IMR-90 (cell line): ENCODE measurements around the gene STXBP6. TPM values are rescaled to one million over a fixed set of nuclear protein-coding genes. Genes with fewer than 3 reads are reported as not detected.
A peak's percentile ranks its signal among the peaks of the same experiment; 100 is the strongest.

Source experiments
- ATAC-seq: fragments of 200-7000 bp; cut with Tn5 transposase; 2 replicates; pipeline ENCODE4 v1.9.1; 2020; ENCODE audit warnings: low read depth, mild to moderate bottlenecking, moderate library complexity
- BruUV-seq: library from RNA; stranded (reverse); fragments of 400-500 nt; replicated peaks from 2 replicates; lab custom pipeline; 2021; lab: Mats Ljungman, UMichigan
- CTCF ChIA-PET: fragments of 300-600 bp; formaldehyde crosslinking; extraction: SDS; loops from one replicate; lab custom pipeline; 2021; ENCODE audit warnings: antibody characterized with exemption; lab: Yijun Ruan, JAX
- POLR2A ChIA-PET: fragments of 300-600 bp; sonication (Branson Sonifier 250); formaldehyde crosslinking; loops from one replicate; lab custom pipeline; 2022; ENCODE audit warnings: antibody characterized with exemption; ENCODE audit not compliant: unreplicated experiment; lab: Charles Lee
- DNase-seq: peaks from one replicate; pipeline ENCODE4 v3.0.0; 2013
- H2AFZ ChIP-seq: replicated peaks from 2 replicates; pipeline ENCODE3; 2013; ENCODE audit warnings: low read length, mild to moderate bottlenecking; ENCODE audit not compliant: poor library complexity
- H2AK5ac ChIP-seq: 2 replicates; pipeline ENCODE4 v1.6.1; 2013; ENCODE audit warnings: low read depth, low read length, inconsistent platforms
- H2AK9ac ChIP-seq: replicated peaks from 2 replicates; pipeline ENCODE3; 2013; ENCODE audit warnings: mild to moderate bottlenecking, low read depth, low read length, moderate library complexity; ENCODE audit not compliant: poor library complexity
- H2BK120ac ChIP-seq: 2 replicates; pipeline ENCODE4 v1.6.1; 2013; ENCODE audit warnings: low read depth, low read length, inconsistent platforms
- H2BK15ac ChIP-seq: 3 replicates; pipeline ENCODE4 v1.6.1; 2013; ENCODE audit warnings: low read depth, low read length, inconsistent platforms
- H2BK20ac ChIP-seq: 2 replicates; pipeline ENCODE4 v1.6.1; 2013; ENCODE audit warnings: low read depth, mild to moderate bottlenecking, inconsistent platforms, low read length, moderate library complexity
- H2BK5ac ChIP-seq: 2 replicates; pipeline ENCODE4 v1.6.1; 2013; ENCODE audit warnings: mild to moderate bottlenecking, low read depth, low read length, inconsistent platforms; ENCODE audit not compliant: poor library complexity, severe bottlenecking
- H3K14ac ChIP-seq: replicated peaks from 2 replicates; pipeline ENCODE4 v1.6.1; 2013; ENCODE audit warnings: low read depth, low read length, inconsistent platforms
- H3K18ac ChIP-seq: 2 replicates; pipeline ENCODE4 v1.6.1; 2013; ENCODE audit warnings: low read depth, low read length, control low read depth
- H3K23ac ChIP-seq: 2 replicates; pipeline ENCODE4 v1.6.1; 2013; ENCODE audit warnings: low read depth, low read length, inconsistent platforms
- H3K27ac ChIP-seq: 2 replicates; pipeline ENCODE4 v1.5.1; 2013; ENCODE audit warnings: mild to moderate bottlenecking, control low read depth, low read length; ENCODE audit not compliant: insufficient read depth
- H3K27me3 ChIP-seq: 2 replicates; pipeline ENCODE4 v1.6.1; 2013; ENCODE audit warnings: low read length; ENCODE audit not compliant: control insufficient read depth, insufficient read depth
- H3K36me3 ChIP-seq: 2 replicates; pipeline ENCODE4 v1.6.1; 2013; ENCODE audit warnings: low read length, mixed read lengths; ENCODE audit not compliant: control insufficient read depth, insufficient read depth
- H3K4ac ChIP-seq: 2 replicates; pipeline ENCODE4 v1.6.1; 2013; ENCODE audit warnings: low read depth, low read length, inconsistent platforms
- H3K4me1 ChIP-seq: 2 replicates; pipeline ENCODE4 v1.6.1; 2013; ENCODE audit warnings: low read length, mixed read lengths; ENCODE audit not compliant: control insufficient read depth, insufficient read depth
- H3K4me2 ChIP-seq: 2 replicates; pipeline ENCODE4 v1.6.1; 2013; ENCODE audit warnings: low read depth, mild to moderate bottlenecking, control low read depth, low read length, moderate library complexity
- H3K4me3 ChIP-seq: 2 replicates; pipeline ENCODE4 v1.5.1; 2013; ENCODE audit warnings: low read depth, mild to moderate bottlenecking, control low read depth, low read length, moderate library complexity; ENCODE audit not compliant: insufficient read depth
- H3K56ac ChIP-seq: 2 replicates; pipeline ENCODE4 v1.6.1; 2013; ENCODE audit warnings: low read length, inconsistent platforms; ENCODE audit not compliant: insufficient read depth; ENCODE audit errors: extremely low read depth
- H3K79me1 ChIP-seq, 2 experiments: 2 replicates each; pipeline ENCODE4 v1.6.1; 2013; ENCODE audit warnings: low read length in 2 of 2, inconsistent platforms in 1 of 2, low read depth in 1 of 2
- H3K9ac ChIP-seq: 2 replicates; pipeline ENCODE4 v1.6.1; 2013; ENCODE audit warnings: low read depth, low read length, control low read depth
- H3K9me1 ChIP-seq: 2 replicates; pipeline ENCODE4 v1.6.1; 2013; ENCODE audit warnings: low read length, inconsistent platforms; ENCODE audit not compliant: insufficient read depth
- H3K9me3 ChIP-seq: 2 replicates; pipeline ENCODE4 v1.6.1; 2013; ENCODE audit warnings: low read length; ENCODE audit not compliant: control insufficient read depth, insufficient read depth
- H4K20me1 ChIP-seq: 2 replicates; pipeline ENCODE4 v1.6.1; 2013; ENCODE audit warnings: low read length, inconsistent platforms; ENCODE audit not compliant: insufficient read depth
- H4K5ac ChIP-seq: 2 replicates; pipeline ENCODE4 v1.6.1; 2013; ENCODE audit warnings: mild to moderate bottlenecking, low read depth, low read length, control low read depth
- H4K8ac ChIP-seq, 2 experiments: 2 replicates each; pipeline ENCODE4 v1.6.1; 2013; ENCODE audit warnings: low read depth in 2 of 2, low read length in 2 of 2, control low read depth in 1 of 2, inconsistent platforms in 1 of 2
- H4K91ac ChIP-seq: 2 replicates; pipeline ENCODE4 v1.6.1; 2013; ENCODE audit warnings: low read depth, low read length, inconsistent platforms; ENCODE audit not compliant: insufficient read depth
- BHLHE40 ChIP-seq: fragments of 150-350 bp; IDR thresholded peaks from 2 replicates; pipeline ENCODE4 v1.6.1; 2016; ENCODE audit warnings: mild to moderate bottlenecking, low read depth, low read length
- CEBPB ChIP-seq: IDR thresholded peaks from 2 replicates; pipeline ENCODE4 v1.6.1; 2012; ENCODE audit warnings: low read depth, low read length, improper control_type of control experiment
- CHD1 ChIP-seq: IDR thresholded peaks from 2 replicates; pipeline ENCODE4 v1.6.1; 2012; ENCODE audit warnings: low read depth, low read length, improper control_type of control experiment
- FOS ChIP-seq: fragments of 150-350 bp; IDR thresholded peaks from 2 replicates; pipeline ENCODE4 v1.6.1; 2016; ENCODE audit warnings: low read depth, low read length
- MAFK ChIP-seq: IDR thresholded peaks from 2 replicates; pipeline ENCODE4 v1.6.1; 2012; ENCODE audit warnings: low read depth, low read length, improper control_type of control experiment
- MAZ ChIP-seq: IDR thresholded peaks from 2 replicates; pipeline ENCODE4 v1.6.1; 2012; ENCODE audit warnings: low read depth, mild to moderate bottlenecking, low read length, improper control_type of control experiment, moderate library complexity, borderline replicate concordance
- MXI1 ChIP-seq: IDR thresholded peaks from 2 replicates; pipeline ENCODE4 v1.6.1; 2012; ENCODE audit warnings: low read depth, mild to moderate bottlenecking, low read length, moderate library complexity, borderline replicate concordance
- NFE2L2 ChIP-seq: fragments of 150-350 bp; IDR thresholded peaks from 2 replicates; pipeline ENCODE4 v1.6.1; 2016; ENCODE audit warnings: low read depth, mild to moderate bottlenecking, low read length
- POLR2A ChIP-seq: IDR thresholded peaks from 2 replicates; pipeline ENCODE4 v1.6.1; 2012; ENCODE audit warnings: mild to moderate bottlenecking, low read depth, low read length
- RAD21 ChIP-seq: IDR thresholded peaks from 2 replicates; pipeline ENCODE4 v1.6.1; 2012; ENCODE audit warnings: low read length, improper control_type of control experiment
- RCOR1 ChIP-seq: IDR thresholded peaks from 2 replicates; pipeline ENCODE4 v1.6.1; 2012; ENCODE audit warnings: mild to moderate bottlenecking, low read length, improper control_type of control experiment; ENCODE audit not compliant: insufficient replicate concordance
- RFX5 ChIP-seq: IDR thresholded peaks from 2 replicates; pipeline ENCODE4 v1.8.0; 2012; ENCODE audit warnings: low read depth, mild to moderate bottlenecking, low read length, moderate library complexity
- SMC3 ChIP-seq: fragments of 150-350 bp; IDR thresholded peaks from 2 replicates; pipeline ENCODE4 v1.6.1; 2016; ENCODE audit warnings: low read depth, mild to moderate bottlenecking, antibody characterized with exemption, low read length, moderate library complexity
- WGBS, 2 experiments: methylation state at CpG; one replicate each; pipeline versions ENCODE4 v1.1.5 to v1.1.7; 2013; ENCODE audit warnings: missing lambda C conversion rate in 2 of 2; ENCODE audit not compliant: insufficient read length in 1 of 2; ENCODE audit errors: extremely low coverage in 2 of 2; 5-methylcytosine and 5-hydroxymethylcytosine counted together
- dilution Hi-C: fragments of 300-500 bp; cut with HindIII; formaldehyde crosslinking; loops from one replicate; pipeline ENCODE4 v1.14.3; 2018; ENCODE audit warnings: low sequenced_read_pairs; ENCODE audit not compliant: unreplicated experiment
- in situ Hi-C: fragments of 300-500 bp; cut with MboI; formaldehyde crosslinking; loops from 3 replicates; pipeline ENCODE4 v1.14.3; 2019; ENCODE audit warnings: low sequenced_read_pairs, inconsistent platforms, mixed read lengths
- intact Hi-C: fragments of 100-400 bp; cut with micrococcal nuclease; formaldehyde crosslinking; loops from 2 replicates; pipeline ENCODE4 v1.10.0; 2022
- polyA plus RNA-seq, 3 experiments: library from polyadenylated mRNA; depleted of rRNA; stranded (reverse); fragments of >200 nt; gene quantifications; 2 replicates each; pipeline ENCODE4 v1.2.3, GENCODE V29; 2012; ENCODE audit warnings: low replicate concordance in 1 of 3
- total RNA-seq: library from RNA; depleted of rRNA; stranded (reverse); fragments of >200 nt; gene quantifications from 2 replicates; pipeline ENCODE4 v1.2.3, GENCODE V29; 2012
- TF ChIP-seq, protein P1 (sequence below): fragments of 150-350 bp; IDR thresholded peaks from 2 replicates; pipeline ENCODE4 v1.6.1; 2017; ENCODE audit warnings: mild to moderate bottlenecking, antibody characterized with exemption, low read length, low read depth
- TF ChIP-seq, protein P2 (sequence below): fragments of 150-350 bp; IDR thresholded peaks from 2 replicates; pipeline ENCODE4 v1.6.1; 2016; ENCODE audit warnings: low read depth, mild to moderate bottlenecking, low read length, moderate library complexity, borderline replicate concordance
- TF ChIP-seq, protein P3 (sequence below): conservative IDR thresholded peaks from 2 replicates; pipeline ENCODE4 v1.5.1; 2012; ENCODE audit warnings: mild to moderate bottlenecking, low read depth, low read length, improper control_type of control experiment

STXBP6 gene
- total and polyA plus RNA-seq, 2 of the 4 experiments (the other 2 are of a cell fraction) = 14.2 to 14.3 TPM

DNA sequence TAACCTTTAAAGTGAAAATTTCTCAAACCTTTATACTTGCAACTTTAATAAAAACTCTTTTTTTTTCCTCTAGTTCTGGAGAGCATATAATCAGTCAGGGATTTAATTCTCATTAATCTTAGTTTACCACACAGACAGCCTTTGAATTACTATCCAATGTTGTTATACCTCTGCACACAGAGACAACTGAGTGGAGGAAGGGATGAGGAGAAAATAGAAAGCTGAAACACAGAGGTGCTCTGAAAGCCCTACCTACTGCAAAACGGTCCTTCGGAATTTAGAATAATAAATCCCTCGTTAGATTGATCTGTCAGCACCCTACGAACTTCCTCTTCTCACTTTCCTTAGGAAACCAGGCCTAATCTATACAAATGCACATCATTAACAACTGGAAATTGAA is 122.1 kb downstream of the STXBP6 start:
- no peak overlapping the region for H2AK9ac ChIP-seq
- H2BK5ac ChIP-seq = no peak overlapping the region
- H3K27ac ChIP-seq = no peak overlapping the region
- H2BK15ac ChIP-seq = no peak overlapping the region
- H3K4ac ChIP-seq = no peak overlapping the region
- H3K4me2 ChIP-seq = no peak overlapping the region
- H3K18ac ChIP-seq = peak overlapping the region; percentile 29; the same call in 1 of the 2 replicates
- H4K91ac ChIP-seq = no peak overlapping the region
- H4K8ac ChIP-seq = no peak overlapping the region
- no peaks in the 10 kb centered on the region for H3K4me1 ChIP-seq
- H3K9me1 ChIP-seq = no peaks in the 10 kb centered on the region; the same call in 1 of the 2 replicates
- H3K27me3 ChIP-seq = no peaks in the 10 kb centered on the region
- no peak overlapping the region for H3K56ac ChIP-seq
- no TSS peak for BruUV-seq
- no peaks in the 10 kb centered on the region for H3K36me3 ChIP-seq
- H2AFZ ChIP-seq = no peak overlapping the region
- CTCF ChIA-PET = no interaction called here
- H4K5ac ChIP-seq = no peak overlapping the region
- no peaks in the 10 kb centered on the region for H4K20me1 ChIP-seq
- ATAC-seq (no peak), DNase-seq (no peak)
- no peak overlapping the region for H3K14ac ChIP-seq
- WGBS, 2 experiments = no CpG with 5 or more reads among the region's 4 CpGs
- H3K9ac ChIP-seq = no peak overlapping the region
- no peak overlapping the region for H2BK120ac ChIP-seq
- H2BK20ac ChIP-seq = no peak overlapping the region
- H3K9me3 ChIP-seq = no peaks in the 10 kb centered on the region
- no peak overlapping the region for H2AK5ac ChIP-seq
- intact Hi-C loops = no loop called here
- in situ Hi-C loops = no loop called here
- no peaks in the 10 kb centered on the region for H3K79me1 ChIP-seq
- dilution Hi-C loops = no loop called here
- TF ChIP-seq, protein P1, sequence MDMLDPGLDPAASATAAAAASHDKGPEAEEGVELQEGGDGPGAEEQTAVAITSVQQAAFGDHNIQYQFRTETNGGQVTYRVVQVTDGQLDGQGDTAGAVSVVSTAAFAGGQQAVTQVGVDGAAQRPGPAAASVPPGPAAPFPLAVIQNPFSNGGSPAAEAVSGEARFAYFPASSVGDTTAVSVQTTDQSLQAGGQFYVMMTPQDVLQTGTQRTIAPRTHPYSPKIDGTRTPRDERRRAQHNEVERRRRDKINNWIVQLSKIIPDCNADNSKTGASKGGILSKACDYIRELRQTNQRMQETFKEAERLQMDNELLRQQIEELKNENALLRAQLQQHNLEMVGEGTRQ = no peak
- TF ChIP-seq MXI1 (no peak), NFE2L2 (no peak), RCOR1 (no peak), MAZ (no peak), MAFK (no peak), FOS (no peak), CHD1 (no peak), RAD21 (no peak), BHLHE40 (no peak), SMC3 (no peak), RFX5 (no peak), POLR2A (no peak), CEBPB (no peak)
- TF ChIP-seq, protein P2, sequence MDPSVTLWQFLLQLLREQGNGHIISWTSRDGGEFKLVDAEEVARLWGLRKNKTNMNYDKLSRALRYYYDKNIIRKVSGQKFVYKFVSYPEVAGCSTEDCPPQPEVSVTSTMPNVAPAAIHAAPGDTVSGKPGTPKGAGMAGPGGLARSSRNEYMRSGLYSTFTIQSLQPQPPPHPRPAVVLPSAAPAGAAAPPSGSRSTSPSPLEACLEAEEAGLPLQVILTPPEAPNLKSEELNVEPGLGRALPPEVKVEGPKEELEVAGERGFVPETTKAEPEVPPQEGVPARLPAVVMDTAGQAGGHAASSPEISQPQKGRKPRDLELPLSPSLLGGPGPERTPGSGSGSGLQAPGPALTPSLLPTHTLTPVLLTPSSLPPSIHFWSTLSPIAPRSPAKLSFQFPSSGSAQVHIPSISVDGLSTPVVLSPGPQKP = no peak
- TF ChIP-seq, protein P3, sequence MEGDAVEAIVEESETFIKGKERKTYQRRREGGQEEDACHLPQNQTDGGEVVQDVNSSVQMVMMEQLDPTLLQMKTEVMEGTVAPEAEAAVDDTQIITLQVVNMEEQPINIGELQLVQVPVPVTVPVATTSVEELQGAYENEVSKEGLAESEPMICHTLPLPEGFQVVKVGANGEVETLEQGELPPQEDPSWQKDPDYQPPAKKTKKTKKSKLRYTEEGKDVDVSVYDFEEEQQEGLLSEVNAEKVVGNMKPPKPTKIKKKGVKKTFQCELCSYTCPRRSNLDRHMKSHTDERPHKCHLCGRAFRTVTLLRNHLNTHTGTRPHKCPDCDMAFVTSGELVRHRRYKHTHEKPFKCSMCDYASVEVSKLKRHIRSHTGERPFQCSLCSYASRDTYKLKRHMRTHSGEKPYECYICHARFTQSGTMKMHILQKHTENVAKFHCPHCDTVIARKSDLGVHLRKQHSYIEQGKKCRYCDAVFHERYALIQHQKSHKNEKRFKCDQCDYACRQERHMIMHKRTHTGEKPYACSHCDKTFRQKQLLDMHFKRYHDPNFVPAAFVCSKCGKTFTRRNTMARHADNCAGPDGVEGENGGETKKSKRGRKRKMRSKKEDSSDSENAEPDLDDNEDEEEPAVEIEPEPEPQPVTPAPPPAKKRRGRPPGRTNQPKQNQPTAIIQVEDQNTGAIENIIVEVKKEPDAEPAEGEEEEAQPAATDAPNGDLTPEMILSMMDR = no peak
- POLR2A ChIA-PET = no interaction called here
- H3K23ac ChIP-seq = no peak overlapping the region
- no peak overlapping the region for H3K4me3 ChIP-seq
